ENCODE results near the gene TMEM181.

- TF ChIP-seq, protein P1, sequence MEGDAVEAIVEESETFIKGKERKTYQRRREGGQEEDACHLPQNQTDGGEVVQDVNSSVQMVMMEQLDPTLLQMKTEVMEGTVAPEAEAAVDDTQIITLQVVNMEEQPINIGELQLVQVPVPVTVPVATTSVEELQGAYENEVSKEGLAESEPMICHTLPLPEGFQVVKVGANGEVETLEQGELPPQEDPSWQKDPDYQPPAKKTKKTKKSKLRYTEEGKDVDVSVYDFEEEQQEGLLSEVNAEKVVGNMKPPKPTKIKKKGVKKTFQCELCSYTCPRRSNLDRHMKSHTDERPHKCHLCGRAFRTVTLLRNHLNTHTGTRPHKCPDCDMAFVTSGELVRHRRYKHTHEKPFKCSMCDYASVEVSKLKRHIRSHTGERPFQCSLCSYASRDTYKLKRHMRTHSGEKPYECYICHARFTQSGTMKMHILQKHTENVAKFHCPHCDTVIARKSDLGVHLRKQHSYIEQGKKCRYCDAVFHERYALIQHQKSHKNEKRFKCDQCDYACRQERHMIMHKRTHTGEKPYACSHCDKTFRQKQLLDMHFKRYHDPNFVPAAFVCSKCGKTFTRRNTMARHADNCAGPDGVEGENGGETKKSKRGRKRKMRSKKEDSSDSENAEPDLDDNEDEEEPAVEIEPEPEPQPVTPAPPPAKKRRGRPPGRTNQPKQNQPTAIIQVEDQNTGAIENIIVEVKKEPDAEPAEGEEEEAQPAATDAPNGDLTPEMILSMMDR (conservative IDR thresholded peaks at IDR 0.05 in 1 of 2, IDR thresholded peaks at IDR 0.05 in 1 of 2; ENCODE audit: extremely low read depth in 1 of 2, insufficient read depth in 1 of 2, low read depth in 1 of 2, low read length in 2 of 2): no peak
- no peak for TF ChIP-seq EZH2 (IDR thresholded peaks at IDR 0.05; ENCODE audit: borderline replicate concordance, low read length)
These were observed 86.4 kb downstream of the TMEM181 start for GRCh38 chr6:158646023-158646910.

Data from mammary epithelial cell (primary cell).